GM19025 (cell line): ENCODE data around the gene SFT2D2.

Source experiments
- ATAC-seq: cut with Tn5 transposase; IDR thresholded peaks from one replicate; pipeline ENCODE4 v1.9.1; 2021; ENCODE audit warnings: mild to moderate bottlenecking, low read depth, moderate library complexity; ENCODE audit not compliant: unreplicated experiment

The SFT2D2 gene

GRCh38 chr1:168263130-168263529 is 37.3 kb downstream of the SFT2D2 start:
- no peak for ATAC-seq

DNA sequence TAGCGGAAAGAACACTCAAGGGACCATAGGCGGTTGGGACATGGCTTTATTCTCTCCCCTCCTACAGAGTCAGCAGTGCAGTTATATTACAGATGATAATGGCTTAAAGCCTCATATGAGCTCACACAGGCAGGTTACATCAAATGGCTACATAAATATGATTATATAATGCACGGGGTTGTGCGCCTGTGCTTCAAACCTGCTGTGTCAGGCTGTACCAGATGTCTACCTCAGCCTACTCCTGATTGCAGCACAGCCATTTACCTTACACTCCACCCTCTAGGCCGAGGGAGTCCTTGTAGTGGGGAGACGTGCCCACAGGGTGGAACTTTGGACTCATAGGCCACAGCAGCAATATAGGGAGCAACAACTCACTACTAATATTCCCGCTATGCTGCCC is 38.5 kb downstream of the SFT2D2 start:
- no peak for ATAC-seq

- no peak for ATAC-seq
Measured at GRCh38 chr1:168265596-168265995, 39.8 kb downstream of the SFT2D2 start.

DNA sequence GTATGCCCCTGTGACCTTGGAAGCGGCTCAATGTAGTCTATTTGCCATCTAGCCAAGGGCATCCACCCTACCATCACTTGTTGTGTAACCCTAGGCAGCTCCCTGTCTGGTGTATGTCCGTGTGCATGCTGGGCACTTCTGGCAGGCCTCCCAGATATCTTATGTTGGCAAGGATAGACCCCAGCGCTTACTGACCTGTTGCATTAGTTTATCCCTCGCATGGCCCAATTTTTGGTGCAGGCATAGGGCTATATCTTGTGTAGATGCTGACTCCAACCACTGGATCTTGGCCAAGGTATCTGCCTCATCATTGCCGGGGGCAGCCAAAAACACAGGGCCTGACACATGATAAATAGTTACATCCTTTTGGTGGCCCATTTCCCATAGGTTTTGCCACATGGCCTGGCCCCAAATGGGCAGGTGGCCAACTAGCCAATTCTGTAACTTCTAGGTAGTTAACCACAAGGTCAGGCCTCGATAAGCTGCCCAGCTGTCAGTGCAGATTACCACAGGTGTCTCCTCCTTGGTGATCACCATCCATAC is 40.9 kb downstream of the SFT2D2 start:
- ATAC-seq: no peak

GRCh38 chr1:168271636-168272035 is 45.8 kb downstream of the SFT2D2 start:
- no peak for ATAC-seq

DNA sequence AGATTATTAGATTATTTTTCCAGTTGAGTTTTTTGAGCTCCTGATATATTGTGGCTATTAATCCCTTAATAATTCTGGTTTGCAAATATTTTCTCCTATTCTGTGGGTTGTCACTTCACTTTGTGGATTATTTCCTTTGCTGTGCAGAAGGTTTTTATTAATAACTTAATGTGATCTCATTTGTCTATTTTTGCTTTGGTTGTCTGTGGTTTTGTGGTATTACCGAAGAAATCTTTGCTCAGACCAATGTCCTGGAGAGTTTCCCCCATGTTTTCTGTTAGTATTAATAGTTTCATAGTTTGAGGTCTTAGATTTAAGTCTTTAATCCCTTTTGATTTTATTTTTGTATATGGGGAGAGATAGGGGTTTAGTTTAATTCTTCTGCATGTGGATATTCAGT is 47.8 kb downstream of the SFT2D2 start:
- no peak for ATAC-seq

- no peak for ATAC-seq
Measured at GRCh38 chr1:168279253-168279652, 53.4 kb downstream of the SFT2D2 start.

GRCh38 chr1:168280296-168280927 is 54.6 kb downstream of the SFT2D2 start, which contains the start of gene TBX19:
TSS of gene TBX19 (plus strand) at chr1:168280877. CDS start at chr1:168281091, 214 bp downstream.
- no peak for ATAC-seq

- no peak for ATAC-seq
Measured at GRCh38 chr1:168281603-168282325, 56.0 kb downstream of the SFT2D2 start.

GRCh38 chr1:168285521-168285790 is 59.7 kb downstream of the SFT2D2 start:
- no peak for ATAC-seq

DNA sequence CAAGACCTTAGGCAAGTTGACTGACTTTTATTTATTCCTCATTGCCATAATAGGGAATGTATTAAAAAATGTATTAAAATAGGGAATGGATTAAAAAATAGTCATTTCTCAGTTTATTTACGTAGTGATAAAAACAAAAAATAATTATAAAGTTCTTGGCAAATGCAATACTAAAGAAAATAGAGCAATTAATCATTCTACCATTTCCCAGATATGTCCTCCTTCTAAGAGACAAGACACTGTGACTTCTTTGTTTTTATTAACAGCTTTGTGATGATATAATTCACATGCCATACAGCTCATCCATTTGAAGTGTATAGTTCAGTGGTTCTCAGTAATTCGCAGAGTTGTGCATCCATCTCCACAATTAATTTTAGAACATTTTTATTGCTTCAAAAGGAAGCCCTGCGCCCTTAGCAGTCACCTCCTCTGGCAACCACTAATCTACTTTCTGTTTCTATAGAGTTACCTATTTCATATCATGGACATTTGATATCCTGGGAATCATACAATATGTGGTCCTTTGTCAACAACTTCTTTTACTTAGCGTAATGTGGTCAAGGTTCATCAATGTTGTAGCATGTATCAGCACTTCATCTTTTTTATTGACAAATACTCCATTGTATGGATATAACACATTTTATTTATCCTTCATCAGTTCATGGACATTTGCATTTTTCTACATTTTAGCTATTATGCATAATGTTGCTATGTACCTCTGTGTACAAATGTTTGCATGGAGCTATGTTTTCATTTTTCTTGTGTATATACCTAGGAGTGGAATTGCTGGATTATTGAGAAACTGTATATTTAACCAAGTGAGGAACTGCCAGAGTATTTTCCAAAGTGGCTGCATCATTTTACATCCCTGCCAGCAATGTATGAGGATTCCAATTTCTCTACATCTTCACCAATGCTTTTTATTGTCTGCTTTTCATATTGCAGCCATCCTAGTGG is 60.4 kb downstream of the SFT2D2 start:
- no peak for ATAC-seq

DNA sequence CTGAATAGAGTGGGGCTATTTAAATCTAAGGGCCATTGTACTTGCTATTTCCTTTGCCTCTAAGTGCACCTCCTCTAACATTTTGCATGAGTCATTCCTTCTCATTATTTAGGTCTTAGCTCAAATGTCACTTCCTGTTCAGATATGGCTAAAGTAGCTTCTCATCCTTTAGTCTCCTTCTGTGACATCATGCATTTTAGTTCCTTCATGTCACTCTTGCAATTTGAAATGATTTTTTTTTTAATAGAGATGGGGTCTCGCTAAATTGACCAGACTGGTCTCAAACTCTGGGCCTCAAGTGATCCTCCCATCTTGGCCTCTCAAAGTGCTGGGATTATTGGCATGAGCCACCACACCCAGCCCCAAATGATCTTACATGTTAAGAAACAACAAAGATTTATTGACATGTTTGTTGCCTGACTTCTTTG is 61.4 kb downstream of the SFT2D2 start:
- ATAC-seq: no peak

- ATAC-seq: no peak
Measured at GRCh38 chr1:168288311-168289052, 62.7 kb downstream of the SFT2D2 start.

GRCh38 chr1:168291222-168291837 is 65.5 kb downstream of the SFT2D2 start:
- no peak for ATAC-seq

DNA sequence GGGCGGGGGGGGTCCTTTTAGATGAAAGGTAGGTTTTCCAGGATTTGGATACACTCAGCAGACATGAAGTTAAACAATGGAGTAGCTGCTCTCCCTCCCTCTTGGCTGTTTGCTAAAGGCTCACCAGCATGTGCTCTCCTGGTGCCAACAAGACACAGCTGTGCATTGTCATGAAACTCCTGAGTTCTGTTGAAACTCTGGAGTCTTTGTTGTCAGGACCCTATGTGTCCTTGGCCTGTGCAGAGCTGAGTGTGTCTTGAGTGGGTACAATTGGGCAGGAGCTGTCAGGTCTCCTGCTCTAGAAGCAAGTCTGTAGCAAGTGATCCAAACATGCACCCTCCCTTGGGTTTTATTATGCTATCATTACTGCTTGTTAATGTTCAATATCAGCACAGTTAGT is 67.6 kb downstream of the SFT2D2 start:
- ATAC-seq: no peak

- no peak for ATAC-seq
Measured at GRCh38 chr1:168295411-168296114, 69.8 kb downstream of the SFT2D2 start.

DNA sequence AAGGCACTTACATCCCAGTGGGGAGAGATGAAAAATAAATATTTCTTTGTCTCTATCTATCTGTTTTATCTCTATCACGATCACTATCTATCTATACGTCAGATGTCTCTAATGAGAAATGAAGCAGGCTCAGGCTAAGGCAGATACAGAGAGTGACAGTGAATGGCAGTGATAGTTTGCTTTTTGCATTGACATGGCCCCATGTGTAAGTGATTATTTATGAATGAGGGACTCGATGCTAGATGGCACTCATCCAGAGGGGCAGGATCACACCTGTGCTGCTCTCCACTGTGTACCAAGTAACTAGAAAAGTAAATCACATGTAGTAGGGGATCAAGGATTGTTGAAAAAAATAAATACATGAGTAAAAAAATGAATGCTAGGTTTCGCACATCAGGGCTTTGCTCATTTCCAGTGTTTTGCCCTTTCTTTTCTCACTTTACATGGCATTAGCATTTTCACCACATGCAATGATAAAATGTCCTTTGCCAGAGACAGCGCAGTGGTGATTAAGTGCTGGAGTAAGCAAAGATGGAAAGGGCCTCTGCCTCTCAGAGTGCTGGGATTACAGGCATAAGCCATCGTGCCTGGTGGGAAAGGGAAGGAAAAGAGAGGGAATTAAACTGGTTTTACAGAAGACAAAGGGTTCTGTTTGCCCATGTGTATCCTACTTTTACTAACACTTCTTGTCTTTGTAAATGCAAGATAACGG is 71.4 kb downstream of the SFT2D2 start:
- no peak for ATAC-seq

GRCh38 chr1:168298446-168298845 is 72.6 kb downstream of the SFT2D2 start:
- ATAC-seq: no peak

DNA sequence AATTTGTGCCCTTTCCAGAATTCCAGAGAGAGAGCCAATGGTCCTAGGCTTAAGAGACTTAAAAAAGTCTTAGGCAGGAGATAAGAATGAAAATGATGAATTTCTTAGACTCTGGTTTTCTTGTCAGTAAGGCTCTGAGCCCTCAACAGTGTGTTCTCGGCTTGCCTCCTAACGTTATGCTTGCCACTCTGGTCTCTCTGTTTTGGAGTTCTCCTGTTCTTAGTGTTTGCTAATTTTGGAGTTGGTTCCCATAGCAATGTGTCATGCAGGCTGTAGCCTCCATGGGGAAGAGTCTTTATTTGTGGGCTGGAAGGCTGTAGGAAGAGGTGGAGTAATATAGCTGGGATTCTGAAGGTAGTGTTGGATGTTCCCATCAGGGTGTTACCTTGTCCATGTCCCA is 74.8 kb downstream of the SFT2D2 start:
- no peak for ATAC-seq
